Astrocyte (in vitro differentiated cells and primary cell): ENCODE results near the gene DCDC2C.

Experiments
- CTCF ChIP-seq: IDR thresholded peaks from 2 replicates; pipeline ENCODE4 v1.5.1; 2011; ENCODE audit warnings: low read depth, mild to moderate bottlenecking, inconsistent platforms, low read length, moderate library complexity; ENCODE audit not compliant: insufficient read depth
- EZH2 ChIP-seq: IDR thresholded peaks from 2 replicates; pipeline ENCODE4 v1.6.1; 2012; ENCODE audit warnings: mild to moderate bottlenecking, low read length, inconsistent platforms; ENCODE audit not compliant: insufficient read depth

- TF ChIP-seq CTCF (no peak), EZH2 (no peak)
Measured at GRCh38 chr2:3683748-3684454, 19.5 kb upstream of the DCDC2C start.
